SU-DHL-6 (cell line): ENCODE data around the gene USP25.

Source experiments
- CTCF ChIP-seq: fragments of 200-600 bp; sonication (generic); IDR thresholded peaks from one replicate; pipeline ENCODE4 v1.5.1; 2017; ENCODE audit warnings: antibody characterized with exemption, mild to moderate bottlenecking, low read length, moderate library complexity; ENCODE audit not compliant: insufficient read depth, poor library complexity, severe bottlenecking
- EZH2phosphoT487 ChIP-seq: fragments of 200-600 bp; sonication (generic), shearing (Covaris generic); conservative IDR thresholded peaks from 2 replicates; pipeline ENCODE4 v1.6.1; 2018; ENCODE audit warnings: mild to moderate bottlenecking, antibody characterized with exemption, low read length, moderate library complexity, mixed read lengths

- TF ChIP-seq CTCF: no peak
- TF ChIP-seq EZH2phosphoT487: no peak
Observed at GRCh38 chr21:15718711-15719110, 11.1 kb upstream of the USP25 start.
